ENCODE data around the gene ZNF626. TPM values are rescaled to one million over a fixed set of nuclear protein-coding genes. Genes with fewer than 3 reads are reported as not detected.
"Not testable (repeated sequence)": the region's sequence is repeated elsewhere in the genome, so short reads cannot be mapped to it uniquely, and the experiment has no call there.

Gene ZNF626
- total RNA-seq, result 10 to 100 TPM in 3 of 4 donors, 1 to 10 TPM in 1; 4.9 to 19.4 (median 14.2) TPM

- H3K36me3 ChIP-seq, result peaks cover 0 to 7% of the 10 kb centered on the region in 2 donors
- intact Hi-C loops (cut with DNase I; ENCODE audit: low total_unique reads), result loop anchor here (1.0 to 10.0 kb wide), 3 partner anchors 96 to 844 kb away; partner anchors contain the start of genes ZNF429 and ZNF737
- peaks cover 13 to 24% of the 10 kb centered on the region in 2 donors for H3K4me1 ChIP-seq
- peak within 1 kb of the TSS; percentile 73 to 99 (median 82) for H3K4me3 ChIP-seq
- peak; percentile 60 to 72 for TF ChIP-seq POLR2A (IDR thresholded peaks at IDR 0.05)
- TF ChIP-seq CTCF (IDR thresholded peaks at IDR 0.05 in 4 of 5, conservative IDR thresholded peaks at IDR 0.05 in 1 of 5), result no peak
- no peaks in the 10 kb centered on the region for H3K9me3 ChIP-seq
- H3K27me3 ChIP-seq, result no peaks in the 10 kb centered on the region
- in situ Hi-C loops (cut with MboI; ENCODE audit: low sequenced_read_pairs in 4 of 4), result no loop called here
- peak within 1 kb of the TSS; percentile 84 to 92 (median 86) for H3K27ac ChIP-seq
- ATAC-seq, result peak; percentile 98 to 100
- DNase-seq, result peak; percentile 95 to 97
Measured at GRCh38 chr19:20661150-20661819, at the start of gene ZNF626. Gene ZNF626, minus strand, starts transcription at chr19:20661571. Its CDS starts 125 bp downstream, at chr19:20661446.

GRCh38 chr19:20669263-20669662 lies 7.9 kb upstream of the ZNF626 start:
- intact Hi-C loops (cut with DNase I; ENCODE audit: low total_unique reads) (loop anchor here (10.0 kb wide), 2 partner anchors 244 to 836 kb away; partner anchors contain the start of gene ZNF429), in situ Hi-C loops (cut with MboI; ENCODE audit: low sequenced_read_pairs in 4 of 4) (no loop called here)
- no peaks in the 10 kb centered on the region for H3K4me1 ChIP-seq
- H3K4me3 ChIP-seq, result no peak overlapping the region
- DNase-seq, result peak in 1 of 2 donors; percentile 14
- no peak overlapping the region for H3K27ac ChIP-seq
- no peak for TF ChIP-seq POLR2A (IDR thresholded peaks at IDR 0.05)
- TF ChIP-seq CTCF (IDR thresholded peaks at IDR 0.05 in 4 of 5, conservative IDR thresholded peaks at IDR 0.05 in 1 of 5), result no peak
- no peak for ATAC-seq
- no peaks in the 10 kb centered on the region for H3K27me3 ChIP-seq
- H3K36me3 ChIP-seq, result no peaks in the 10 kb centered on the region
- no peaks in the 10 kb centered on the region for H3K9me3 ChIP-seq

GRCh38 chr19:20667281-20667680 lies 5.9 kb upstream of the ZNF626 start:
- ATAC-seq, result no peak
- H3K4me1 ChIP-seq, result no peaks in the 10 kb centered on the region
- no peak for TF ChIP-seq POLR2A (IDR thresholded peaks at IDR 0.05)
- no peak for TF ChIP-seq CTCF (IDR thresholded peaks at IDR 0.05 in 4 of 5, conservative IDR thresholded peaks at IDR 0.05 in 1 of 5)

GRCh38 chr19:20664901-20665781 lies 3.8 kb upstream of the ZNF626 start:
- peak in 1 of 2 donors; percentile 51 for ATAC-seq
- Histone ChIP-seq H3K36me3 (no peaks in the 10 kb centered on the region), H3K4me1 (peaks cover 4 to 9% of the 10 kb centered on the region in 2 donors), H3K4me3 (peak overlapping the region; percentile 22 to 62 (median 32)), H3K9me3 (no peaks in the 10 kb centered on the region), H3K27ac (peak overlapping the region; percentile 40 to 75 (median 54)), H3K27me3 (no peaks in the 10 kb centered on the region)
- peak in 1 of 2 donors; percentile 56 for DNase-seq
- TF ChIP-seq CTCF (IDR thresholded peaks at IDR 0.05 in 4 of 5, conservative IDR thresholded peaks at IDR 0.05 in 1 of 5) (no peak), POLR2A (IDR thresholded peaks at IDR 0.05) (no peak)
- in situ Hi-C loops (cut with MboI; ENCODE audit: low sequenced_read_pairs in 4 of 4), result no loop called here
- intact Hi-C loops (cut with DNase I; ENCODE audit: low total_unique reads), result loop anchor here (10.0 kb wide), 2 partner anchors 240 to 840 kb away; partner anchors contain the start of gene ZNF429

More at GRCh38 chr19:20667281-20667680, 5.9 kb upstream of the ZNF626 start:
- H3K9me3 ChIP-seq, result no peaks in the 10 kb centered on the region
- in situ Hi-C loops (cut with MboI; ENCODE audit: low sequenced_read_pairs in 4 of 4) (no loop called here), intact Hi-C loops (cut with DNase I; ENCODE audit: low total_unique reads) (loop anchor here (10.0 kb wide), 2 partner anchors 242 to 838 kb away; partner anchors contain the start of gene ZNF429)
- no peaks in the 10 kb centered on the region for H3K27me3 ChIP-seq
- no peaks in the 10 kb centered on the region for H3K36me3 ChIP-seq
- H3K4me3 ChIP-seq, result no peak overlapping the region
- no peak for DNase-seq
- no peak overlapping the region for H3K27ac ChIP-seq

GRCh38 chr19:20664475-20664874 lies 3.1 kb upstream of the ZNF626 start:
- Histone ChIP-seq H3K27ac (peak overlapping the region in 2 of 4 donors; percentile 61 to 75), H3K4me1 (peaks cover 4 to 15% of the 10 kb centered on the region in 2 donors), H3K4me3 (peak overlapping the region in 1 of 4 donors; percentile 62)
- ATAC-seq; H3K9me3 ChIP-seq; H3K27me3 ChIP-seq; DNase-seq; H3K36me3 ChIP-seq; in situ Hi-C loops (cut with MboI; ENCODE audit: low sequenced_read_pairs in 4 of 4): not testable (repeated sequence)
- intact Hi-C loops (cut with DNase I; ENCODE audit: low total_unique reads), result loop anchor here (10.0 kb wide), 2 partner anchors 240 to 840 kb away; partner anchors contain the start of gene ZNF429

Data from gastrocnemius medialis (tissue), 4 donors.